Measurements from ENCODE around the gene ZBTB4.
"Not testable (repeated sequence)": the region's sequence is repeated elsewhere in the genome, so short reads cannot be mapped to it uniquely, and the experiment has no call there.

- TF ChIP-seq, protein P1, sequence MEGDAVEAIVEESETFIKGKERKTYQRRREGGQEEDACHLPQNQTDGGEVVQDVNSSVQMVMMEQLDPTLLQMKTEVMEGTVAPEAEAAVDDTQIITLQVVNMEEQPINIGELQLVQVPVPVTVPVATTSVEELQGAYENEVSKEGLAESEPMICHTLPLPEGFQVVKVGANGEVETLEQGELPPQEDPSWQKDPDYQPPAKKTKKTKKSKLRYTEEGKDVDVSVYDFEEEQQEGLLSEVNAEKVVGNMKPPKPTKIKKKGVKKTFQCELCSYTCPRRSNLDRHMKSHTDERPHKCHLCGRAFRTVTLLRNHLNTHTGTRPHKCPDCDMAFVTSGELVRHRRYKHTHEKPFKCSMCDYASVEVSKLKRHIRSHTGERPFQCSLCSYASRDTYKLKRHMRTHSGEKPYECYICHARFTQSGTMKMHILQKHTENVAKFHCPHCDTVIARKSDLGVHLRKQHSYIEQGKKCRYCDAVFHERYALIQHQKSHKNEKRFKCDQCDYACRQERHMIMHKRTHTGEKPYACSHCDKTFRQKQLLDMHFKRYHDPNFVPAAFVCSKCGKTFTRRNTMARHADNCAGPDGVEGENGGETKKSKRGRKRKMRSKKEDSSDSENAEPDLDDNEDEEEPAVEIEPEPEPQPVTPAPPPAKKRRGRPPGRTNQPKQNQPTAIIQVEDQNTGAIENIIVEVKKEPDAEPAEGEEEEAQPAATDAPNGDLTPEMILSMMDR (IDR thresholded peaks at IDR 0.05), result not testable (repeated sequence)
- not testable (repeated sequence) for TF ChIP-seq POLR2A (IDR thresholded peaks at IDR 0.05)
These were observed 3.3 kb upstream of the ZBTB4 start for GRCh38 chr17:7482742-7483088.

Data from uterus (tissue), 2 donors.